ENCODE measurements around the gene ANKMY2. TPM values are rescaled to one million over a fixed set of nuclear protein-coding genes. Genes with fewer than 3 reads are reported as not detected.

The ANKMY2 gene
- 10 to 100 TPM; 13.5 to 22.5 TPM for total RNA-seq
- 10 to 100 TPM in 1 of 2 donors, 1 to 10 TPM in 1; 9.4 to 12.3 TPM for polyA plus RNA-seq
- long read RNA-seq, donor 1, transcript ANKMY2-201 (10 exons, 2,555 nt), result major isoform, 37 of 45 reads
- long read RNA-seq, donor 1, partial matches to known transcripts, result 4 of 45 reads
- long read RNA-seq, donor 1, other reads (novel, unspliced or antisense), result 4 of 45 reads
- long read RNA-seq, donor 2, transcript ANKMY2-201 (10 exons, 2,555 nt), result major isoform, 6 of 10 reads
- long read RNA-seq, donor 2, partial matches to known transcripts, result 3 of 10 reads
- long read RNA-seq, donor 2, other reads (novel, unspliced or antisense), result 1 of 10 reads

DNA sequence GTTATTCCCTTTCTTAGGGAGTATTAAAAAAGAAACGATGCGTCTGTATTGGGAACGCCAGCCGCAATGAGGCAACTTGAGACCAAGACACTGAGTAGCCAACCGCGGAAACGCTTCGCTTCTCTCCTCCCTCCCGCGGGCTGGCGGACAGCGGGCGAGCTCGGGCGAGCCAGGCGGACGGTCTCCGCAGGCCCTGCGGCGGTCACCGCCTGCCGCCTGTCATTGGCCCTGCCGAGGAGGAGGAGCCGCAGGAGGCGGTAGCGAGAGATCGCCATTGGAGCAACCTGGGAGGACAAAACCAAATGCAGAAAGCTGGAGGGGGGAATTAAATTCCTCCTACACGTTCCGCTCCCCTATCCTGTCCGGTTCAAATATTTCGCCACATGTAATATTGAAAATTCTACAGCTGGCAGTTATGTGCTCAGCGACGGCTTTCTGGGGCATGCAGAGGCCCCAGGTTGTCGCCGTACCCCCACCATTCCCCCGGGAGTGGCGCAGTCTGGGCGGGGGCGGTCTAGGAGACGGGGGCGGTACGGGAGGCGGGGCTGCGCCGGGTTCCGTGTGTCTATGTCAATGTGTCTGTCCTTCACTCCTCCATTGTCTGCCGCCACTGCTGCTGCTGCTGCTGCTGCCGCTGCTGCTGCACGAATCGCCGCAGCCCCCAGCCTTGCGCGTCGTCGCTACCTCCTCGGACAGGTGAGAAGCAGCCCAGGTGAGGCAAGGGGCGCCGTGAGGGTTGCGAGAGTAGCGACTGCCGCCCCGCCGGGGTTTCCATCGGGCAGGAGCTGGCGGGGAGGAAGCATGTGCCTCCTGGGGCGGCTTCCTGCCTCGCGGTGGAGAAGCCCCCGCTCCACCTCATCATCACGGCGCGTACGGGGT, at the start of gene ANKMY2, which contains the start of gene BZW2:
Gene ANKMY2 (minus strand): TSS at position 162 of the 879 bp plus-strand sequence. CDS start 181 bp downstream, outside the sequence.
Gene BZW2 (plus strand): TSS at position 589 of the 879 bp plus-strand sequence. CDS start 19,263 bp downstream, outside the sequence.
- peak within 1 kb of the TSS; percentile 58 to 95 for H3K4me3 ChIP-seq (ENCODE audit: low read length in 2 of 2)
- peak; percentile 97 for DNase-seq
- peak within 1 kb of the TSS in 1 of 2 donors; percentile 53 for H3K27ac ChIP-seq (ENCODE audit: low read depth in 1 of 2, low read length in 2 of 2)
- no peaks in the 10 kb centered on the region for H3K36me3 ChIP-seq (ENCODE audit: control insufficient read depth in 1 of 2, insufficient read depth in 2 of 2, low read length in 1 of 2)
- H3K27me3 ChIP-seq (ENCODE audit: control insufficient read depth in 1 of 2, insufficient read depth in 2 of 2, low read length in 1 of 2), result peaks cover 0 to 1% of the 10 kb centered on the region in 2 donors
- ATAC-seq (ENCODE audit: low FRiP score), result peak; percentile 98
- peaks cover 0 to 2% of the 10 kb centered on the region in 2 donors for H3K4me1 ChIP-seq (ENCODE audit: control insufficient read depth in 1 of 2, insufficient read depth in 2 of 2, low read length in 2 of 2)
- intact Hi-C loops (cut with DNase I), result no loop called here
- H3K9me3 ChIP-seq (ENCODE audit: control insufficient read depth, low read length), result no peaks in the 10 kb centered on the region
- 0% methylated on average over 69 to 73 of the region's 73 CpGs for WGBS, 2 donors

- ATAC-seq (ENCODE audit: low FRiP score), result no peak
- Histone ChIP-seq H3K4me3 (ENCODE audit: low read length in 2 of 2) (no peak overlapping the region), H3K9me3 (ENCODE audit: control insufficient read depth, low read length) (no peaks in the 10 kb centered on the region), H3K4me1 (ENCODE audit: control insufficient read depth in 1 of 2, insufficient read depth in 2 of 2, low read length in 2 of 2) (peaks cover 4 to 5% of the 10 kb centered on the region in 2 donors), H3K27me3 (ENCODE audit: control insufficient read depth in 1 of 2, insufficient read depth in 2 of 2, low read length in 1 of 2) (no peaks in the 10 kb centered on the region), H3K36me3 (ENCODE audit: control insufficient read depth in 1 of 2, insufficient read depth in 2 of 2, low read length in 1 of 2) (peaks cover 0 to 8% of the 10 kb centered on the region in 2 donors), H3K27ac (ENCODE audit: low read depth in 1 of 2, low read length in 2 of 2) (peak overlapping the region in 1 of 2 donors; percentile 28)
- intact Hi-C loops (cut with DNase I), result loop anchor here in 1 of 2 donors (5.0 kb wide), 2 partner anchors 117 to 222 kb away; no protein-coding TSS in a partner anchor
- no peak for DNase-seq
- 79 to 81% methylated on average over 6 of the region's 6 CpGs for WGBS, 2 donors
Observed at GRCh38 chr7:16694806-16695205, 49.3 kb upstream of the ANKMY2 start.

GRCh38 chr7:16693601-16694318, 48.2 kb upstream of the ANKMY2 start:
- DNase-seq, result no peak
- ATAC-seq (ENCODE audit: low FRiP score), result no peak

GRCh38 chr7:16691241-16691640, 45.7 kb upstream of the ANKMY2 start:
- H3K27ac ChIP-seq (ENCODE audit: low read depth in 1 of 2, low read length in 2 of 2), result no peak overlapping the region
- DNase-seq (no peak), ATAC-seq (ENCODE audit: low FRiP score) (no peak)
- peaks cover 0 to 7% of the 10 kb centered on the region in 2 donors for H3K36me3 ChIP-seq (ENCODE audit: control insufficient read depth in 1 of 2, insufficient read depth in 2 of 2, low read length in 1 of 2)
- no peak overlapping the region for H3K4me3 ChIP-seq (ENCODE audit: low read length in 2 of 2)
- intact Hi-C loops (cut with DNase I), result no loop called here
- 80 to 84% methylated on average over 4 of the region's 4 CpGs for WGBS, 2 donors
- no peaks in the 10 kb centered on the region for H3K9me3 ChIP-seq (ENCODE audit: control insufficient read depth, low read length)
- no peaks in the 10 kb centered on the region for H3K4me1 ChIP-seq (ENCODE audit: control insufficient read depth in 1 of 2, insufficient read depth in 2 of 2, low read length in 2 of 2)
- H3K27me3 ChIP-seq (ENCODE audit: control insufficient read depth in 1 of 2, insufficient read depth in 2 of 2, low read length in 1 of 2), result no peaks in the 10 kb centered on the region

More at GRCh38 chr7:16693601-16694318, 48.2 kb upstream of the ANKMY2 start:
- H3K36me3 ChIP-seq (ENCODE audit: control insufficient read depth in 1 of 2, insufficient read depth in 2 of 2, low read length in 1 of 2), result peaks cover 0 to 11% of the 10 kb centered on the region in 2 donors
- 94 to 96% methylated on average over 2 of the region's 2 CpGs for WGBS, 2 donors
- no peak overlapping the region for H3K27ac ChIP-seq (ENCODE audit: low read depth in 1 of 2, low read length in 2 of 2)
- intact Hi-C loops (cut with DNase I), result no loop called here
- H3K4me3 ChIP-seq (ENCODE audit: low read length in 2 of 2), result no peak overlapping the region
- H3K9me3 ChIP-seq (ENCODE audit: control insufficient read depth, low read length), result no peaks in the 10 kb centered on the region
- peaks cover 0 to 5% of the 10 kb centered on the region in 2 donors for H3K4me1 ChIP-seq (ENCODE audit: control insufficient read depth in 1 of 2, insufficient read depth in 2 of 2, low read length in 2 of 2)
- H3K27me3 ChIP-seq (ENCODE audit: control insufficient read depth in 1 of 2, insufficient read depth in 2 of 2, low read length in 1 of 2), result no peaks in the 10 kb centered on the region

DNA sequence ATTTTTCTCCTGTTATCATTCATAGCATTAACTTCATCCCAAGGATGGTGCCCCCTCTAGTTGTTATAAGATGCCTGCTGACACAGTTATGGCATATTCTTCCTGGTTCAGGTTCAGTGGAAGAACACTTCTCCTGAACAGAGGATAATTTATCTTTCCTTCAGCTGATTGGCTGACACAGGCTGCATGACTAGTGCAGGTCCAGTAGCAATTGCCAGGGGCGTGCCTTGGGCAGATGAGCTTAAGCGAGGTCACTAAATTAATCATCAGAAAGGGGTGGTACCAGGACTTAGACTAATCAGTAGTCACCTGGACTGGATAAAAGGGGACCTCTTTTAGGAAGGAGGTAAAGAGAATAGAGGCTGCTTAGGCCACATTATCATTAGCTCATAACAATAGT, 42.7 kb upstream of the ANKMY2 start:
- 95 to 96% methylated on average over 2 of the region's 2 CpGs for WGBS, 2 donors
- H3K27me3 ChIP-seq (ENCODE audit: control insufficient read depth in 1 of 2, insufficient read depth in 2 of 2, low read length in 1 of 2), result no peaks in the 10 kb centered on the region
- no peak overlapping the region for H3K4me3 ChIP-seq (ENCODE audit: low read length in 2 of 2)
- intact Hi-C loops (cut with DNase I), result no loop called here
- ATAC-seq (ENCODE audit: low FRiP score), result no peak
- no peaks in the 10 kb centered on the region for H3K4me1 ChIP-seq (ENCODE audit: control insufficient read depth in 1 of 2, insufficient read depth in 2 of 2, low read length in 2 of 2)
- no peaks in the 10 kb centered on the region for H3K9me3 ChIP-seq (ENCODE audit: control insufficient read depth, low read length)
- DNase-seq, result no peak
- no peak overlapping the region for H3K27ac ChIP-seq (ENCODE audit: low read depth in 1 of 2, low read length in 2 of 2)
- peaks cover 0 to 7% of the 10 kb centered on the region in 2 donors for H3K36me3 ChIP-seq (ENCODE audit: control insufficient read depth in 1 of 2, insufficient read depth in 2 of 2, low read length in 1 of 2)

GRCh38 chr7:16685535-16685934, 40.0 kb upstream of the ANKMY2 start:
- 98 to 99% methylated on average over 2 of the region's 2 CpGs for WGBS, 2 donors
- H3K9me3 ChIP-seq (ENCODE audit: control insufficient read depth, low read length), result no peaks in the 10 kb centered on the region
- no peak overlapping the region for H3K4me3 ChIP-seq (ENCODE audit: low read length in 2 of 2)
- H3K27ac ChIP-seq (ENCODE audit: low read depth in 1 of 2, low read length in 2 of 2), result no peak overlapping the region
- intact Hi-C loops (cut with DNase I), result no loop called here
- peaks cover 0 to 3% of the 10 kb centered on the region in 2 donors for H3K36me3 ChIP-seq (ENCODE audit: control insufficient read depth in 1 of 2, insufficient read depth in 2 of 2, low read length in 1 of 2)
- ATAC-seq (ENCODE audit: low FRiP score), result no peak
- H3K27me3 ChIP-seq (ENCODE audit: control insufficient read depth in 1 of 2, insufficient read depth in 2 of 2, low read length in 1 of 2), result no peaks in the 10 kb centered on the region
- H3K4me1 ChIP-seq (ENCODE audit: control insufficient read depth in 1 of 2, insufficient read depth in 2 of 2, low read length in 2 of 2), result no peaks in the 10 kb centered on the region
- DNase-seq, result no peak

DNA sequence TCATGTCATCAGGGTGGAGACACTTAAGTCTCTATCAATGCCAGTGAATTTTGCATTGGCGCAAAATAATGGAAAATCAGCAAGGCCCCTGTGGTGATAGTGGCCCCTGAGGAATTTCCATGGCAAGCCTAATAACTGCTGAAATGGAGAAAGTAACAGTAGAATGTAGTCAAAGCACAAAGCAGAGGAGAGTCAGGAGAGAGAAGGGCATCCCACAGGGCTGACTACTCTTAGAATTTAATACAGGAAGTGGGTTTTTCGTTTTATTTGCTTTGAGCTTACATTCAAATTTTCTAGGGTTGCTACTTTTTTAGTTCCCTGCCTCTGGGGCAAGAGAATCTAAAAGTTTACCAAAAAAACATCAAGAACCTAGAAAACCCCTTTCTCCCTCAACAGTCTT, 39.4 kb upstream of the ANKMY2 start:
- ATAC-seq (ENCODE audit: low FRiP score), result no peak
- peaks cover 0 to 3% of the 10 kb centered on the region in 2 donors for H3K36me3 ChIP-seq (ENCODE audit: control insufficient read depth in 1 of 2, insufficient read depth in 2 of 2, low read length in 1 of 2)

More for the DNA sequence above, 39.4 kb upstream of the ANKMY2 start:
- intact Hi-C loops (cut with DNase I), result no loop called here
- no peak overlapping the region for H3K4me3 ChIP-seq (ENCODE audit: low read length in 2 of 2)
- H3K4me1 ChIP-seq (ENCODE audit: control insufficient read depth in 1 of 2, insufficient read depth in 2 of 2, low read length in 2 of 2), result no peaks in the 10 kb centered on the region
- 62 to 75% methylated on average over 2 of the region's 2 CpGs for WGBS, 2 donors
- H3K27ac ChIP-seq (ENCODE audit: low read depth in 1 of 2, low read length in 2 of 2), result no peak overlapping the region
- no peaks in the 10 kb centered on the region for H3K9me3 ChIP-seq (ENCODE audit: control insufficient read depth, low read length)
- no peaks in the 10 kb centered on the region for H3K27me3 ChIP-seq (ENCODE audit: control insufficient read depth in 1 of 2, insufficient read depth in 2 of 2, low read length in 1 of 2)
- DNase-seq, result no peak
